HG02610 (cell line): ENCODE data around the gene PML.

Source experiments
- ATAC-seq: cut with Tn5 transposase; IDR thresholded peaks from one replicate; pipeline ENCODE4 v1.9.1; 2021; ENCODE audit warnings: mild to moderate bottlenecking, moderate library complexity; ENCODE audit not compliant: unreplicated experiment

The PML gene

DNA sequence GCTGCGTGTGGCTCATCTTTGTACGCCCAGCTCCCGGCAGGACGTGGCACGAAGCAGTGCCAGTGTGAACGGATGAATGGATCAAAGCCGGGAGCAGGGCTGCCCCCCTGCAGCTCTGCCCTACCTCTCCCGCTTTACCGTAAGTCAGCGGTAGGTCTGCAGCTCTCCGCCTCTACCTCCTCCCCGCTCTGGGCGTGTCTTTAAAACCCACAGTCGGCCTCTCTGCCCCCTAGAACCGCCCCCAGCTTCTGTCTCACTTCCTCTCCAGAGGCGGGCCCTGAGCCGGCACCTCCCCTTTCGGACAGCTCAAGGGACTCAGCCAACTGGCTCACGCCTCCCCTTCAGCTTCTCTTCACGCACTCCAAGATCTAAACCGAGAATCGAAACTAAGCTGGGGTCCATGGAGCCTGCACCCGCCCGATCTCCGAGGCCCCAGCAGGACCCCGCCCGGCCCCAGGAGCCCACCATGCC lies at the start of gene PML:
Gene PML (plus strand): TSS at position 304 of the 471 bp plus-strand sequence. CDS start 97 bp downstream, at position 401.
- peak; percentile 80 for ATAC-seq

DNA sequence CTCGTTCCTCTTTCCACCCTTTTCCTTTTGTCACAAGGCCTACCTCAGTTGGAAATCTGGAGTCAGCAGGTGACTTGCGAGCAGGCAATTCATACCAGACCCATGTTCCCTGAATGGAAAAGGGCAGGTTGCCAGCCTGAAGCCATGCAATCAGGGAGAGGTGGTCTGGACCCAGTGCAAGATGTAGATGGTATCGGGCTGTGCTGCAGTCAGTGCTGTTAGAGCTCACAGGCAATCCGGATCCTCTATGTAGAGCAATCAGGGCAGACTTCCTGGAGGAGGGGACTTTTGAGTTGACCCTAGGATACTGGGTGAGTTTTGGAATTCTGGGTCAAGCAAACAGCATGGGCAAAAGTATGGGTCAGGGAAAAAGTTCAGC lies 49.4 kb upstream of the PML start:
- ATAC-seq, result no peak

DNA sequence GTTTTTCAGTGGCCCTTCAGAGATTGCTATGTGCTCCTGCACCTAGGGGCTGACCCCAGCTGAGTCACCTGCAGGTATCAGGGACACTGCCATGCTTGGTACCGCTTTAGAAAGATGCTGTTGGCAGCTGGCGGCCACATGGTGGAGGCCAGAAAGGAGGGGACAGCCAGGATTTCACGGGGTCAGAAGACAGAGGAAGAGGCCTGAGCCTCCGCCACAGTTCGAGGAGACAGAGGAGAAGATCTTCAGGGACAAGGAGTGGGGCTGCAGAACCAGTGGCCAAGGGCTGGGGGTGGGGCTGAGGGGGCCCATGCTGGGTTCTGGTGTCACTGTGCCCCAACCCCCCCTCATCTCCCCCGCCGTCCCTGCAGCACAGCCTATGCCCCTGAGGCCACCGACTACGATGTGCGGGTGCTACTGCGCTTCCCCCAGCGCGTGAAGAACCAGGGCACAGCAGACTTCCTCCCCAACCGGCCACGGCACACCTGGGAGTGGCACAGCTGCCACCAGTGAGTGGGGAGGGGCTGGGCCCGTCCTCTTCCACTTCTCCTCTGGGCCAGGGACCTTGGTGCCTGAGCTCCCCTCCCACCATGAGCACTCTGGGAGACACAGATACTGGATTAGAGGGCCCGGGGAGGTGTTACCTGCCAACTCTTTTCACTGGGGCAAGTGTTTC lies 48.3 kb upstream of the PML start:
- ATAC-seq, result no peak

DNA sequence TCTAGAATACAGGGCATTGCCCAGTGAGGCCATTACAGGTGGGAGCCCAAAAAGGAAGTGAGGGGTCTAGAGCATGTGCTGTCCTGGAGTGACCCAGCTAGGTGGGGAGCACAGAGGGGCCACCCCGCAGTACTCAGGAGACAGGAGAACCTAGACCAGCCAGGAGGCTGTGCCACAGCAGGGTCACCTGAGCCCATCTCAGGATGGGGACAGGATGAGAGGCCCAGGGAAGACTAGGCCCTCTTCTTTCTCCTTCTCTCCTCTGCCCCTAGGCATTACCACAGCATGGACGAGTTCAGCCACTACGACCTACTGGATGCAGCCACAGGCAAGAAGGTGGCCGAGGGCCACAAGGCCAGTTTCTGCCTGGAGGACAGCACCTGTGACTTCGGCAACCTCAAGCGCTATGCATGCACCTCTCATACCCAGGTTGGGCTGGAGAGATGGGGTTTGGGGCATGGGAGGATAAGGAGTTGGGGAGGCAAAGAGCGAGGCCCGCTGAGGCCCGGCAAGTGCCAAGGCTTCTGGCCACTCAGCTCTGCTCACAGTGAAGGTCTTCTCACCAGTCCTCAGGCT lies 47.6 kb upstream of the PML start:
- ATAC-seq, result no peak

- ATAC-seq, result no peak
Observed at GRCh38 chr15:73947651-73948050, 46.9 kb upstream of the PML start.

- no peak for ATAC-seq
Observed at GRCh38 chr15:73948396-73948795, 46.1 kb upstream of the PML start.

DNA sequence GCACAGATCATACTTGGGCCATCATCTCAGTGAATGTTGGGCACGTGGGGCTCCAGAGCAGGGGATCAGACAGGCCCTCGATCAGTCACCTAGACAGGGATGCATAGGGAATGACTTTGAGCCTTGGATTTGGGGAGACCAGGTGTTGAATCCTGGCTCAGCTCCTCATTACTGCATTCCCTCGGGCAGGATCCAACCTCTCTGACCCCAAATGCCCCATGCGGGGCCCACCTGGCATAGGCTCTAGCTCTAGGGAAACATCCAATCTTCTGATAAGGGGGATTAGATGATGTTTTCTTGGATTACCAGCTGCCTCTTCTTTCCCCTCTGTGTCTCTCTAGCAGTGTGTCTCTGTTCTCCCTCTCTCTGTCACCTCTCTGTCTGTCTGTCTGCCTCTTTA lies 45.5 kb upstream of the PML start:
- ATAC-seq, result no peak

- no peak for ATAC-seq
Observed at GRCh38 chr15:73949496-73949895, 45.0 kb upstream of the PML start.

DNA sequence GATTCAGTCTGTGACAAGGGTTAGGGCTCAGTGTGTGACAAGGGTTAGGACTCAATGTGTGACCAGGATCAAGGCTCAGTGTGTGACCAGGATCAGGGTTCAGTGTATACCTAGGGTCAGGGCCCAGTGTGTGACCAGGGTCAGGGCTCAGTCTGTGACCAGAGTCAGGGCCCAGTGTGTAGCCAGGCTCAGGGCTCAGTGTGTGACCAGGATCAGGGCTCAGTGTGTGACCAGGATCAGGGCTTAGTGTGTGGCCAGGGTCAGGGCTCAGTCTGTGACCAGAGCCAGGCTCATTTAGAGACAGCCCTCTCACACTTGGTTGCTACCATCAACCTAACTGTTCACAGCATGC lies 44.1 kb upstream of the PML start:
- ATAC-seq, result no peak

DNA sequence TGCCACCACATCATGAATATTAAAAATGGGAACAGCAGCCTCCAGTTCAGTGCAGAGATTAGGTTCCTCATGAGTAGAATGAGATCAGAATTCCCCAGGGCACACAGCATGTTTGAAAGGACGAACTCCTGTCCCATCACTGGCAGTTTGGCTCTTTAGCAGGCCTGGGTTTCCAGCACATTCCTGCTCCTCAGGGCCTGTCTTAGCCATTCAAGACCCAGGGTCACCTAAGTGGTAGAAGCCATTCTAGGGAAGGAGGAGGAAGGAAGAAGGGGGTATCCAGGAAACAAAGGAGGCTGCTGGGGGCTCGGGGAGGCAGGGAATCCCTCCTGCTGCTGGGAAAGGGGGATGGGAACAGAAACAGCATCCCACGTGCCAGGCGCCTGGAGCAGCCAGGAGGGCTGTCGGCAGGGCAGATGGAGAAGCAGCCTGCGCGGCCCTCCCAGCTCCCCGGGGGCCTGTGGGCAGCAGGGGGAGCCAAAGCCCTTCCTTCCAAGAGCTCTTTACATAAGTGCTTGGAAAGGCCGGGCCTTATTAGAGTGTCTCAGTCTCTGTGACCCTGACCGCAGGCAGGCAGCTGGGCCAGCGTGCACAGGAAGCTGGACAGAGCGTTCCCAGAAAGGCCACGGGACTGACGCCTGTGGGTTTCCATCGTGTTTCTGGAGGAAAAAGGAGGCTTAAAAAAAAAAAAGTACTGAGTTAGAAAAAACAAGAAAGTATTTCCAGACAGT lies 43.5 kb upstream of the PML start:
- peak; percentile 56 for ATAC-seq

GRCh38 chr15:73951601-73952000 lies 42.9 kb upstream of the PML start:
- ATAC-seq, result no peak

- ATAC-seq, result no peak
Observed at GRCh38 chr15:73952171-73952912, 42.2 kb upstream of the PML start.

DNA sequence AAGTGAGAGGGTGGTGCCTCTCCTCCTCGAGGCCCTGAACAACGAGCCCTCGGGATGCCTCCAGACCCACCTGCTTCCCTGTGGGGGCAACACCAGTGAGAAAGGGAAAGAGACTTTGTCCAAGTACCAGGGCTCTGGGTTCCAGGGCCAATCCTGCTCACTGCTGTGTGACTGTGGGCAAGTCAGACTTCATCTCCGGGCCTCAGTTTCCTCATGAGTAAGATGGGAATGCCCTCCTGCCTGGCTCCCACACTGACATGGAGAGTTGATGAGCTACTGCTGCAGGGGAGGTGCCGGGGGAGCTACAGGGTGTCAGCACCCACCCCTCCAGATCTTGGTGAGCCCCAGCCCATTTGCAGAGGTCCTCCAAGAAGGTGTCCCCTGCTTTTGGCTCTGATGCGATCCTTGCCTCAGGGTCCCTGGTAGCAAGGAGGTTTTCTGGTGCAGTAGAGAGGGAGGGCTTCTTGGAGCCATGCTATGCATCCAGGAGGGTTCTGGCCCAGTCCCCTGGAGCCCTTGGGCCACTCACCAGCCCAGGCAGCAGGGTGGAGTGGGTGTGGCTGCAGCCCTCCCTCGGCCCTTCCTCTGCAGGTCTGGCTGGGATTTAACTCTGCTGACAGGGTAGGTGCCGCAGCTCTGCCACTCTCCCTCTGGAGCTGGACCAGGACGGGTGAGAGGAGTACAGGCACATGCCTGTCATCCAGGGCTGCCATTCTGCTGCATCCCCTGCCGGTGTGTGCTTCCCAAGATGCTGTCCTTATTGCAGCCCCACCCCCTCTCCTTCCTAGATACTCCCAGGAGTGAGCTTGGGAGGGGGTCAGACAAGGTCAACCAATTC lies 41.4 kb upstream of the PML start:
- no peak for ATAC-seq

DNA sequence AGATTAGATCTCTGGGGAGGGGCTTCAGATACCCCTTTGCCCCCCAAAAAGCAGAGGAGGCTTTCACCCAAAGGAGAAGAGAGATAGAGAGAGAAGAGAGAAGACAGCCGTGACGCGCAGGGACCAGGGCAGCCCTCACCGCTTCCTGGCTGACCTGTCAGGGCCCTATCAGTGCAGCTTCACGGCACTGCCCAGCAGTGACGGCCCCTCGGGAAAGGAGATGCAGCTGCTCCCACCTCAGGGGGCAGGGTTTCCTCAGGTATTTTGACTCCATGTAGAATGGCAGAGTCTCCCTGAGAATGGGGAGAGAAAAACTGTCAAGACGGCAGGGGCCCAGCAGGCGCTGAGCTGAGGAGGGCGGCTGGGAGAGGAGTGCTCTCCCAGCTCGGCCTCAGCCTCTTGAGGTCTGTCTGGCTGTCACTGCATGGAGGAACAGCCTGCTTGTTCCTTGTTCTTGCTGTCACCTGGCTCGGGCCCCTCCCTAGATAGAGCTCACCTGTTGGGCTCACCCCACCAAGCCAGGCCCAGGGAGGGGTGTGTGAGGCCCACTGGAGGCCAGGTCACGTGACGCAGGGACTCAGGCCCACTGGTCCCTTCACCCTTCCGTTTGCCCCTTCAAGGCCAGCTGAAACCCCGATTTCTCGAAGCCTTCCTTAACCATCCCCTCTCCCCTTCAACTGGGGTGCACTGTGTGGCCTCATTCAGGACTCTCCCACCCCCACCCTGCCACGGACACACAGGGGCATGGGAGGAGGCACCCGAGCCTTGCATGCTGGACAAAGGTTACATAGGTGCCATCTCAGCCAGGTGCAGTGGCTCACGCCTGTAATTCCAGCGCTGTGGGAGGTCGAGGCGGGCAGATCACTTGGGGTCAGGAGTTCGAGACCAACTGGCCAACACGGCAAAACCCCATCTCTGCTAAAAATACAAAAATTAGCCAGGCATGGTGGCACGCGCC lies 40.0 kb upstream of the PML start:
- no peak for ATAC-seq

DNA sequence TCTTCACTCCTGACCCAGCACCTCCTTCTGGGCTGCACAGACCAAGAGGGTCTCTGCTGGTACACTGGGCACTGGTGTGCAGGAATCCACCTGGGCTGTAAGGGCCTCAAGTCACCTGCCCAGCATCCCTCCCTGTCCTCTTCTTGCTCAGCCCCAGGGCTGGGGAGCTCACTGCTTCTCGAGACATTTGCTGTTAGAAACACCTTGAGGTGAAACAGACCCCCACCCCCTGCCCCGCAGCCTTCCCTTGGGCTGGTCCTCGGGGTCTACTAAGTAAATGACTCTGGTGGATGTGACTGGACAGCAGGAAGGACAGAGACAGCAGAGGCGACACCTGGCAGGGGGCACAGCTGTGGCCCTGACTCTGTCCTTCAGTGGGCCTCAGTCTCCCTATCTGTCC lies 39.2 kb upstream of the PML start:
- no peak for ATAC-seq

DNA sequence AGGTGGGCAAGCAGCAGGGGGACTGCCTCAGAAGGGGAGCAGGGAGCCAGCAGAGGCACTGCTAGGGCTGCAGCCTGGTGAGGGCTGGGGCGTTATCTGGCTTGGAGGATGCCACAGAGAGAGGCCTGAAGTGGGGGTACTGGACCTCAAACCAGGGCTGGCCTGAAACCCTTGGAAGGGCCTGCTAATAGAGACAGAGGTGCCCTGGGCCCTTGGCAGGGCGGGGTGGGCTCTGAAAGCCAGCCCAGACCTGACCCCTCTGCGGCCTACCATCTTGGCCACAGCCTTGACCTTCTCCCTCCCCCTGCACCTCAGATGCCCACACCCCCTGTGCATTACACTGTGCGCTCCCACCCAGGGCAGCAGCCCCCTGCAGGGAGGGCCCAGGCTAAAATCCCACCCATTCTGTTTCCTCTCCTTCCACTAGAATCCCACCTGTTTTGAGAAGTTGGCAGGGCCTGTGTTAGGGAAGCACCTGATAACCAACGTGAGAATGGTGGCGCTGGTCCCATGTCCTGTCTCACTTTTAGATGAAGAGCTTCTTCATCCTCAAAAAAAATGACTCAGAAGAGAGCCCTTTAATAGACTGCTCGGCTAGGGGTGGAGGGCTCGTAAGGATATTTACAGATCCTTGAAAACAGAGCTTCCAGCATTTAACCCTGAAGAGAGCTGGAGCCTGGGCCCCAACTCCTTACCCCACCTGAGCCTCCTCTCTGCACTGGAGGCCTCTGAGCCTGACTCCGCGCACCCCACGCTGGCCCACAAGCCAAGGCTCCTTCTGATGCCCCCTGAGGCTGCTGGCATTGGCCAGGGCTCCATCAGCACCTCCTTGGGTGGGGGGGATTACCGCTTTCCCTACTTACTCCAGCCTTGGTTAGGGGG lies 38.4 kb upstream of the PML start:
- no peak for ATAC-seq

- ATAC-seq, result no peak
Observed at GRCh38 chr15:73956743-73957135, 37.8 kb upstream of the PML start.

GRCh38 chr15:73957276-73957675 lies 37.2 kb upstream of the PML start:
- no peak for ATAC-seq

GRCh38 chr15:73957785-73958184 lies 36.7 kb upstream of the PML start:
- ATAC-seq, result no peak
